SK-N-SH (cell line): ENCODE data around the gene DUSP3.

ENCODE experiments used
- CTCF ChIP-seq: fragments of 200-600 bp; sonication (generic); IDR thresholded peaks from 2 replicates; pipeline ENCODE4 v1.6.1; 2017; ENCODE audit warnings: antibody characterized with exemption, mild to moderate bottlenecking, moderate library complexity
- GABPA ChIP-seq: IDR thresholded peaks from 2 replicates; pipeline ENCODE4 v1.4.0; 2012; ENCODE audit warnings: low read depth, mild to moderate bottlenecking
- JUND ChIP-seq: IDR thresholded peaks from 2 replicates; pipeline ENCODE4 v1.4.0; 2012
- MAX ChIP-seq: IDR thresholded peaks from 2 replicates; pipeline ENCODE4 v1.4.0; 2012; ENCODE audit warnings: low read depth
- NRF1 ChIP-seq: IDR thresholded peaks from 2 replicates; pipeline ENCODE4 v1.6.1; 2012; ENCODE audit warnings: low read depth, mild to moderate bottlenecking, low read length
- POLR2AphosphoS5 ChIP-seq: IDR thresholded peaks from 2 replicates; pipeline ENCODE4 v1.6.1; 2012; ENCODE audit warnings: low read depth, low read length
- RAD21 ChIP-seq: IDR thresholded peaks from 2 replicates; pipeline ENCODE4 v1.6.1; 2012; ENCODE audit warnings: mild to moderate bottlenecking, low read length
- REST ChIP-seq: IDR thresholded peaks from 2 replicates; pipeline ENCODE4 v1.6.1; 2012; ENCODE audit warnings: mild to moderate bottlenecking, low read depth, low read length, moderate library complexity
- RFX5 ChIP-seq: IDR thresholded peaks from 2 replicates; pipeline ENCODE4 v1.6.1; 2012; ENCODE audit warnings: mild to moderate bottlenecking, improper control_type of control experiment, low read length
- SIN3A ChIP-seq: IDR thresholded peaks from 2 replicates; pipeline ENCODE4 v1.6.1; 2012; ENCODE audit warnings: low read depth, mild to moderate bottlenecking, low read length, moderate library complexity, borderline replicate concordance
- YY1 ChIP-seq: IDR thresholded peaks from 2 replicates; pipeline ENCODE4 v1.4.0; 2012; ENCODE audit warnings: low read depth, mild to moderate bottlenecking
- TF ChIP-seq, protein P1 (sequence below): IDR thresholded peaks from 2 replicates; pipeline ENCODE4 v1.4.0; 2012; ENCODE audit warnings: low read depth, borderline replicate concordance

DNA sequence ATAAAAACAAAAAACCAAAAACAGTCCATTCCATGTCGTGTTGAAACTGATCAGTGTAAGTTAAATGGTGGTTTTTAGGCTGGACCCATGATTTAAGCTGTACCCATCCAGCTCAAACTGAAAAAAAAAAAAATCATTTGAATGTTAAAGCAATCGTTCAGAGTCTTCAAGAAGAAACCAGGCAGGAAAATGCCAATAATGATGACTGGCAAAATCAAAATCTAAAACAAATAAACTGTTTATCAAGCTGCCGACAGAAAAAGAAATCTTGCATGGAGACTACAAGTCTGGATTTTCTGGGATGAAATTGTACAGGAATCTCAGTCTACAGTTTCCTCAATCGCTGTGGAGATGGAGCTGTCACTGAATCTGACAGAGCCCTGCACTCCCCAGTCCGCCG lies 60.9 kb downstream of the DUSP3 start:
- TF ChIP-seq MAX: no peak
- no peak for TF ChIP-seq CTCF
- TF ChIP-seq SIN3A: no peak
- TF ChIP-seq, protein P1, sequence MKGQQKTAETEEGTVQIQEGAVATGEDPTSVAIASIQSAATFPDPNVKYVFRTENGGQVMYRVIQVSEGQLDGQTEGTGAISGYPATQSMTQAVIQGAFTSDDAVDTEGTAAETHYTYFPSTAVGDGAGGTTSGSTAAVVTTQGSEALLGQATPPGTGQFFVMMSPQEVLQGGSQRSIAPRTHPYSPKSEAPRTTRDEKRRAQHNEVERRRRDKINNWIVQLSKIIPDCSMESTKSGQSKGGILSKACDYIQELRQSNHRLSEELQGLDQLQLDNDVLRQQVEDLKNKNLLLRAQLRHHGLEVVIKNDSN: no peak
- no peak for TF ChIP-seq RFX5
- TF ChIP-seq POLR2AphosphoS5: no peak
- TF ChIP-seq NRF1: no peak
- no peak for TF ChIP-seq YY1
- no peak for TF ChIP-seq RAD21
- TF ChIP-seq REST: no peak
- TF ChIP-seq GABPA: no peak
- TF ChIP-seq JUND: no peak
